Colonic mucosa (tissue), 4 donors: Measurements from ENCODE around the gene ETV5. TPM values are rescaled to one million over a fixed set of nuclear protein-coding genes. Genes with fewer than 3 reads are reported as not detected.

ENCODE experiments used
- DNase-seq: peaks from one replicate; pipeline ENCODE4 v3.0.0-alpha.2; 2020
- H3K27ac ChIP-seq: fragments of 200-600 bp; one replicate; pipeline ENCODE4 v1.8.0; 2021
- H3K27me3 ChIP-seq: fragments of 200-600 bp; one replicate; pipeline ENCODE4 v1.8.0; 2021
- H3K36me3 ChIP-seq: fragments of 200-600 bp; one replicate; pipeline ENCODE4 v1.8.0; 2021
- H3K4me1 ChIP-seq: fragments of 200-600 bp; one replicate; pipeline ENCODE4 v1.8.0; 2021; ENCODE audit warnings: mild to moderate bottlenecking
- H3K4me3 ChIP-seq: fragments of 200-600 bp; one replicate; pipeline ENCODE4 v1.8.0; 2021
- H3K9ac ChIP-seq, 2 donors: one replicate each; pipeline ENCODE4 v1.7.0; 2013; ENCODE audit warnings: control low read depth in 2 of 2, low read depth in 2 of 2, low read length in 2 of 2
- H3K9me3 ChIP-seq: fragments of 200-600 bp; one replicate; pipeline ENCODE4 v1.8.0; 2021
- CTCF ChIP-seq: fragments of 200-600 bp; IDR thresholded peaks from one replicate; pipeline ENCODE4 v1.8.0; 2022; ENCODE audit warnings: antibody characterized with exemption, mild to moderate bottlenecking
- intact Hi-C: fragments of 100-400 bp; cut with DNase I; formaldehyde crosslinking; loops from one replicate; pipeline ENCODE4 v1.14.1; 2022
- total RNA-seq, 2 donors: library from RNA; stranded (reverse); fragmentation: NEBNext Ultra II Directional in 1 of 2; extraction: Animal tissue kit (Norgen Biotek cat#: 25700) in 1 of 2; gene quantifications; one replicate each; pipeline ENCODE4 v1.2.1, GENCODE V29; 2021
- donor health status: healthy.
- donor health status: DM: no; HTN: no; CAD: no.
- donor health status: DM: no; HTN: no; CAD: no.

The ETV5 gene
- total RNA-seq, 2 donors from 2014 or later = 3.1 TPM

- Histone ChIP-seq H3K27me3 (no peaks in the 10 kb centered on the region), H3K4me3 (no peak overlapping the region), H3K9me3 (no peaks in the 10 kb centered on the region), H3K36me3 (no peaks in the 10 kb centered on the region), H3K9ac (no peak overlapping the region), H3K4me1 (no peaks in the 10 kb centered on the region), H3K27ac (no peak overlapping the region)
- intact Hi-C loops = no loop called here
- no peak for TF ChIP-seq CTCF
- no peak for DNase-seq
These were observed 35.2 kb downstream of the ETV5 start for GRCh38 chr3:186073641-186074040.

DNA sequence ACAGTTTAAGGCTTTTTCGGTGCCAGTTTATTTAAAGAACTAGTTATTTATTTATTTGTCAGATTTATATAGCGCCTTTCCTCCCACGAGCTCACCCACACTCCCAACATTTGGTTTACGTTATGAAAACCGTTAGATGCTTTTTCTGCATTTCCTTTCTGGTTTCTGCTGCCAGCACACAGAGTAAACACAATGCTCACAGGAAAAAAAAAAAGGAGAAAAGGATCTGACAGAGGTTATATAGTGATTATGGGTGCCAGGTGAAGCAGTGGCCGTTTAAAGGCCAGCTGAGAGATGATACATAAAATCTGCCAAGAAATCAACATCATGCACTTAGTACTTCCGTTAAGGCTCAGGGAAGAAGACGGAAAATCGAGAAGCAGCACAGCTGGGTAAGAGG lies 37.9 kb downstream of the ETV5 start:
- Histone ChIP-seq H3K27me3 (no peaks in the 10 kb centered on the region), H3K27ac (no peak overlapping the region), H3K36me3 (no peaks in the 10 kb centered on the region), H3K9me3 (no peaks in the 10 kb centered on the region), H3K4me1 (no peaks in the 10 kb centered on the region), H3K9ac (no peak overlapping the region), H3K4me3 (no peak overlapping the region)
- intact Hi-C loops = no loop called here
- TF ChIP-seq CTCF = no peak
- no peak for DNase-seq

- no peak for DNase-seq
- no peaks in the 10 kb centered on the region for H3K36me3 ChIP-seq
- no peaks in the 10 kb centered on the region for H3K4me1 ChIP-seq
- H3K4me3 ChIP-seq = no peak overlapping the region
- no peaks in the 10 kb centered on the region for H3K9me3 ChIP-seq
- no peak for TF ChIP-seq CTCF
- intact Hi-C loops = no loop called here
- H3K27ac ChIP-seq = no peak overlapping the region
- no peaks in the 10 kb centered on the region for H3K27me3 ChIP-seq
- no peak overlapping the region for H3K9ac ChIP-seq
These were observed 38.3 kb downstream of the ETV5 start for GRCh38 chr3:186070550-186070949.

DNA sequence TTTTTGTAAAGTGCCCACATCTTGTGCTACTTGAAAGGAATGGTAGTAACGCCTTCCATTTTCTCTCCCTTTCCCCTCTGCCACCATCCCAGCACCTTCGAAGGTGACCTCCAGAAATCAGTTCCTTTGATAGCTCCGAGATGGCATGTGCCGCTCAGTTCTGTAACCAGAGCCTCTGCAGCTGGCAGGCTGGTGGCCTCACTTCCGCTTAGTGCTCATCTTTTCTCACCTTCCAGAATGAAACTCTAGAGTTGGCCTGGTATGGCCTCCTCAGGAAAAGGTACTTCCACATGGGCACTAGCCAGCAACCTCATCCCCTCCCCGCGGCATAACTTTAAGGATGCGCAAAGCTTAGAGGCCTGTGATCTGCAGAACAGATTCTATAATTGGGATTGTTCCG lies 38.8 kb downstream of the ETV5 start:
- intact Hi-C loops = no loop called here
- no peaks in the 10 kb centered on the region for H3K4me1 ChIP-seq
- H3K4me3 ChIP-seq = no peak overlapping the region
- no peak overlapping the region for H3K9ac ChIP-seq
- no peaks in the 10 kb centered on the region for H3K9me3 ChIP-seq
- TF ChIP-seq CTCF = no peak
- no peaks in the 10 kb centered on the region for H3K27me3 ChIP-seq
- no peak overlapping the region for H3K27ac ChIP-seq
- H3K36me3 ChIP-seq = no peaks in the 10 kb centered on the region
- DNase-seq = no peak

DNA sequence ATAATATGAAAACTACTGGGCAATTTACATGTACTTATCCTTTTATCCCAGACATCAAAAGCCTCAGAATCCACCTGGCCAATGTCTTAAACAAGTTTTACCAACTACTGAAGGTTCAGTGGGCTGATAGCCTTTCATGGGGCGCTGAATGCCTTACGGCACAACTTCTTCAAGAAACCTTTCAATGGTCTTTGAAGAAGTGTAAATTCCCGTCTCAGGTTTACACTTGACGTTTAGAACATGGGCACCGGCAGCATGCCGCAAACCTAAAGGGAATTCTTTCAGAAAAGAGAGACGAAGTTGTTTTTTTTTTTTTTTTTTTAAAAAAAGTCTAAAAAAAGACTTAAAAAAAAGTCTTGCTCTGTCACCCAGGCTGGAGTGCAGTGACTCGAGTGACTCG lies 39.7 kb downstream of the ETV5 start:
- no peak overlapping the region for H3K4me3 ChIP-seq
- DNase-seq = no peak
- intact Hi-C loops = no loop called here
- no peaks in the 10 kb centered on the region for H3K27me3 ChIP-seq
- H3K9ac ChIP-seq = no peak overlapping the region
- H3K27ac ChIP-seq = no peak overlapping the region
- TF ChIP-seq CTCF = no peak
- H3K36me3 ChIP-seq = no peaks in the 10 kb centered on the region
- H3K9me3 ChIP-seq = no peaks in the 10 kb centered on the region
- no peaks in the 10 kb centered on the region for H3K4me1 ChIP-seq

DNA sequence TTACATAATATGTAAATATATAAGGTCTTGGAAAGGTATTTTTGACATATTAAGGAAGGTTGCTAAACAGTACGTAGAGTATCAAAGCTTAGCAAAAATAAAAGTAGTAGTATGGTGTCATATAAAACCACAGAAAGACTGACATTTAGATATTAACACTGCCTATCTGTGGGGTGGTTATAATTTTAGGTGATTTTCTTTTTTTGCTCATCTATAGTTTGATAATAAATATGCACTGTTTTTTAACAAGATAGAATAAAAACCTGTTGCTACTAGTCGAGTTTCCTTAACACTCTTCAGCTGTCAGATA lies 40.7 kb downstream of the ETV5 start:
- Histone ChIP-seq H3K9me3 (no peaks in the 10 kb centered on the region), H3K36me3 (no peaks in the 10 kb centered on the region), H3K4me3 (no peak overlapping the region), H3K9ac (no peak overlapping the region), H3K4me1 (no peaks in the 10 kb centered on the region), H3K27ac (no peak overlapping the region), H3K27me3 (no peaks in the 10 kb centered on the region)
- intact Hi-C loops = no loop called here
- no peak for DNase-seq
- no peak for TF ChIP-seq CTCF
